ENCODE results near the gene BDNF.
"Not testable (repeated sequence)": the region's sequence is repeated elsewhere in the genome, so short reads cannot be mapped to it uniquely, and the experiment has no call there.

The BDNF gene

DNA sequence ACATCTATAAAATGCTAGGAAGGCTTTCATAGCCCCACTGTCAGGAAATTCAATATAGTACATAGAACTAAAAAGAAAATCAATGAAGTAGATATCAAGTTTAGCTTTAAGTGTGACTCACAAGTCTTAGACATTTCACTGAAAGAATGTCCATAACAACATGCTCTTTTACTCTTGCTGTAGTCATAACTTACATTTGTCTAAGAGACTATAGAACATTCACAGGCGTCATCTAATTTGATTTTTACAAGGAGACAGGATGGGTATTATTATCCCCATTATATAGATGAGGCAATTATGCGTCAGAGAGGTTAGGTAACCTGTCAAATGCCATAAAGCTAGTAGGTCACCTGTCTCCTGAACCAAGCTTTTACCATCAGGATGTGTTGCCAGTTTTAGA is 36.9 kb downstream of the BDNF start:
- no peak for DNase-seq

DNA sequence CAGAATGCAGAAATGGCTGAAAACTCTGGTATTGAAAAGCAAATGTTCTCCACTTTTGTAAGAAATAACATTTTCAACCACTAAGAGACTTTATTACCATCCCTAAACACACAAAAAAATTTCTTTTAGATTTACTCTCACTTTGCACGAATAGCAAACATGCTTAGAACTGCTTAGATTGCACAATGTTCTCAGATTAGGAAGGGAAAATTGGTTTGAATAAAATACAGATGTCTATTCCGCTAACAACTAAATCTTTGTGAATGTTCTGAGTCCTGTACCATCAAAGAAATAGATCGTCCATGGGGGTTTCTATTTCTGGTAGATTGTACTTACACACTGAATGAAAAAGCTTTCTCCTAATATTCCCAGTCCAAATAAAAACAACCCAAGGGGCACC is 40.1 kb downstream of the BDNF start:
- no peak for DNase-seq

DNA sequence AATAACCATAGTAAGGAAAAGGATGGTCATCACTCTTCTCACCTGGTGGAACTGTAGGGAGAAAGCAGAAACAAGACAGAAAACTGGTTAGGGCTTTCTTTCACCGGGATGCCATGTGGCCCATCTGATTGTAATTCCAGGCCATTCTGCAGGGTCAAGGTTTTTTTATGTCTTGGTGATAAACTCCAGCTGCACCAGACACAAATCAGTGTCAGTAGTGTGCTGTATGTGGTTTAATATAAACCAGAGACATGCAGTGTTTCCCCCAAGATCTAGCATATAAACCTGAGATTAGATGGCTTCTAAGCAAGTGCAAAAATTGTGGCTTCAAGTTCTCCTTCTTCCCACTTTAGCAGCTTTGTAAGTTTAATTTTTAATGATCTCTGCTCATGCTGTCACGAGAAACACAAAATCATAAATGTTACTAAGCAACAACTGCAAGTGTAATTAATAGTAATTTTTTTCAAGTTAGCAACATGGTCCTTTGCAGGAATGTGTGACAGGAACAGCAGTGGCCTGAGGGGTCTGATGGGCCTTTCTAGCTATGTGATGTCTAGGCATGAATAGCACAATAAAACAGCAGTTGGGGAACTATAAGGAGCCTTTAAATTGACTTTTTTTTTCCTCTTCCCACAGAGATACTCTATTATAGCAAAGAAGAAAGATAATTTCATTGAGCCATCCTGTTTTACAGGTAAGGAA is 41.6 kb downstream of the BDNF start:
- DNase-seq = no peak

DNA sequence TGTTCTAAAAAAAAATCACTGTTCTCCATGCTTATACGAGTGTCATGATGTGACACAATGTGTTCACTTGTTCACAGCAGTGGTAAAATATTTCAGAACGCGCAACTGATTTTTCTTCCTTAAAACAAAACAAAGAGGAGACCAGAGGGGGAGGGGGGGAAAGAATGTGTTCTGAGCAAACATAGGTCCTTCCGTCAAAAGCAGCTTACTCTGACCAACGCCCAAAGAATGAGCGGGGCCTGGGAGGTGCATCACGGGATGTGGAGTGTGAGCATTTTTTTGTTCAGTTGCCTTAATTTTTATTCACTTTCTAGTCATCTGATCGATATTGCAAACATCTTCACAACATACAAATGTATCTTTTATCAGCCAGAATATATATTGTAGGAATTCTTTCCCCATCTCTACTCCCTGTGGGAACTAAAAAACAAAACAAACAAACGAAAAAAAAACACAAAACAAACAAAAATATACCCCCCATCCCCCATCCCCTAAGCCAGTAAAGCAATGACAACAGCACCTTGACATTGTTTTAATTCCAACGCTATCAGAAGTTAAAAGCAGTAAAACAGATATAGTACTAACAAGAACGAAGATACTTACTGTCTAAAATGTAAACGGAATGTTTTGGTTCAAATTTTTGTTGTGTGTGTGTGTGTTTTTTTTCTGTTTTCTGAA is 43.3 kb downstream of the BDNF start:
- DNase-seq = no peak

DNA sequence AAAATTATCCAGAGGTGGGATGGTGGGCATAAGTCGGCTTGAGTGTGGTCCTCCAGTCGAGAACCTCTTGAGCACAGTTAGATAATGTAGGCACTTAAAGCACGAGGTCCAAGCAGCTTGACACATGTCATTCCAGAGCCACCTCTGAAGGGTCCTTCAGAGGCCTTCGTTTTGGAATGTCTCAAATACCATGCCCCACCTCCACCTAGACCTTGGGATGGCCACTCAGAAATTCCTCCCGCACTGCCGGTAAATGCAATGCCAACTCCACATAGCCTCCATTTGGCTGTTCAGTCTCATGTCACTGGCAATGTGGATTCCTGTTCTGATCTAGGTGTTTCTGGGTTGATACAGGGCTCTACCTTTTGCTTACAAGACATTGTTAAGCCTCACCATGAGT is 43.9 kb downstream of the BDNF start:
- no peak for DNase-seq

DNA sequence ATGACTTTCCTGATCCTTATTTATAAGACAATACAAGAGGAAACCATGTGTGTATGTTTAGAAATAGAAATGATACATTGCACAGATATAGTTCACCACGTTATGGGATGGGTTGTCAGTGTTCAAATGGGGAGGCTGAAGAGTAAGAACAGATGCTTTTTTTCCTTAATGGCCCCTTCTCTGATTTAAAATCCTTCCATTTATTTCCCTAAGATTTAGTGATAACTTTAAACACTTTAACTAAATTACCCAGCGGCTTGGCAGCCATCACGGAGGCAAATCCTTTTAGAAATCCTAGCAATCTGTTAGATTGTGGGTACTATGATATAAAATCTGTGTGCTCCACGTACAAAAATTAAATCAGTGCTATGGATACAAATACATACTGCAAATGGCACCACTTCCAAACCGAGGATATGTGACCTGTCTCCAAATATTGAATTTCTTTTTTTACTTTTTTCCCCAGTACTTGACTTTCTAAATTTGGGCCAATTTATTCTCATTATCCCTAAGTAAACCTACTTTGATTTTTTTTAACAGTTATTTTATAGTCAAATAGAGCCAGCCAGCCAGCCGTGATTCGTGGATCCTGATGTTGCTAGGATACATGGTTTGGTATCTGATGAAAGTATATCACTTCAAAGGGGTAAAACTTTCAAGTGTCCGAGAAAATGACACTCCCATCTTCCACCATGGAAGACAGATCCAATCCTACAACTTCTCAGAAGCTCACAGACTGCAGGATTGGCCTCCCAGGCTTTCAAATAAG is 46.1 kb downstream of the BDNF start:
- DNase-seq = no peak

DNA sequence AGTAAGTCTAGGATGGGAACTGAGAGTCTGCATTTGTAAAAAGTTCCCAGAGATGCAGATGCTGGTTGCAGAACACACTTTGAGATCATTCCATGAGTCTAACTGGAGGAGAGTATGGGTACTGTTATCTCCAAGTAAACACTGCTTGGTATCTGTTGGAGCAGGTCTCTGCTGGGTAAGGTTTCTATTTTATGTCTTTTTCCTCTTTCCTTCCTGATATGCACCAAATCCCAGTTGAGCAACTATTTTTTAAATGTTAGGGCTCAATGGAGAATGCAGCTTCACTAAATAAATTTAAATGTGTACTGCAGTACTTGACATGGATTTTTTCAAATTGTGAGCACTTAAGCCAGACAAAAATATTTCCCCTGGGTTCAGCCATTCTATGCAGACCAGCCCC is 48.5 kb downstream of the BDNF start:
- no peak for DNase-seq

DNA sequence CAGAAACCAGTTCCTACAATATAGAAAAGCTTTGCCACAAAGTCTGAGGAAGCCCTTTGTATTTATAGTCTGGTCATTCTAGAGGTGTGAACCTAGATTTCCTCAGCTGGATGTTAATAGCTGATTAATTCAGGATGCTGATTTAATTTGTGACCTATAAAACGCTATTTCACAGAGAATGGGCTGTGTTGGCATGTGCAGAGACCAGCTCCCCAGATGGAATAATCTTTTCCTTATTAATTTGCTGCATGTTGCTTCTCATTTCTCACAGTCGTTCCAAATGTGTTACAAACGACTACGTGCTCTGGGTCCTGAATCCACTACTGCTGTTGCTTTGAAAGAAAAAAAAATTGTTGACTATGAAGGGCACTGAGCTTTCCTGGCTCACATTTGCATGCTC is 49.3 kb downstream of the BDNF start:
- DNase-seq = no peak

DNA sequence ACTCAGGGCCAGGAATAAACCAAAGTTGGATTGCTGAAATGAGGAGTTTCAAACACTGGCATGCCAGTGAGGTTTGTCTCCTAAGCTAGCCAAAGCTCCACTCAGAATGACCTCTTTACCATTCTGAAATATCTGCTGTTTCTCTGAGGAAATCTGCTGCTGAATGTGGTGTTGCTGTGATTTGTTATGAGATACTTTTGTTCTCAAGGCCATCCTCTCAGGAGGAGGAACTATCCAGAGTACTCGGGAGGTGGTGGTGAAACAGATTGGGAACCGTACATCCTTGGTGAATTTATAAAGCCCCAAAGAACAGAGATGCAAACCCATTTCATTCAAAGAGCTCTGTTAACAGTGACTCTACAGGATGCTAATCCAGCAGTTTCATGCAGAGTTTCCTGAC is 50.5 kb downstream of the BDNF start:
- DNase-seq = no peak

DNA sequence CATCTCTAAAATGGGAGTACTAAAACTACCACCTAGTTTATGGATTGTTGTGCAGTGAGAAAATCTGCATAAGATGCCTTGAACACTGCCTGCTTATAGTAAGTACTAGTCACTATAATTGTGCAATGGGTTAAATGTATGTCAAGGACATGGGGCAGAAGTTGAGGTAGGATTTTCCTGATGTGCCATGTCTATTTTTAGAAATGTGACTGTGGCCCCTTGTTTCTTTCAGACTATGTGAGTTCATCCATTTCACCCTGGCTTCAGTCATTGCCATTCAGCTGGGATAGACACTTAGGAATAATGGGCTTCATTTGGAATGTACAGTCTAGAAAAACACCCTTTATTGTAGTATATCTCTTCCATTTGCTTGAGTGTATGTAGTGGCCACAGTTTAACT is 51.4 kb downstream of the BDNF start:
- no peak for DNase-seq

DNA sequence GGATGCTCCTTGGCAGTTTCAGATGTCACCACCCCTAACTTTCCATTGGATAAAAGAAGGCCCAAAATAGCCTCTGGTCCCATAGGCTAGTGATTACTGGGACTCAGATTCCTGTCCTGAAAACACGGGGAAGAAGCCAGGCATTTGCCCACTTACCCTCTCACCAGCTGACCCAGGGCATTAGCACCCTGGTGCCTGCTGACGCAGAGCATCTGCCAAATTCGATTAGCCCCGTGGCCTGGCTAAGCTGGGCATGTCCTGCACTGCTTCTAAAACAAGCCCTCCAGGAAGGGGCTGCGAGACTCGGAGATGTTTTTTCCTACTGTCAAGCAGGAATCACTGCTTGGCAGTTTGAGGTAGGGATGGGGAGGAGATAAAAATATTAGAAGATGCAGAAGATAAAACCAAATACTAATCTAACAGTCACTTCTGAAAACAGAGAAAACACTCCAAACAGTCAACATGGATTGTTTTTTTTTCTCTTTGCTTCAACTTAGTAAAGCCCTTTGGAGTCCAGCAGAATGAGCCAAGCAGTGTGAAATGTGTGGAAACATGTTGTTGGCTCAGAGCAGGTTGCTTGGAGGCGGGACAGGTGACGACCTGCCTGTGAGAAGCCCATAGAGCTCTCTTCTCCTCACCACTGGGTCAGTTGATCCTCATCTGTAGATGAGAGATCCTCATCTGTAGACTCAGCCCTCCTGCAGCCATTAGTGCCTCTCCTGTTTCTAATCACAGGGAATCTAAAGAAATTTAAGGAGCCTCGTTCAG is 54.0 kb downstream of the BDNF start:
- DNase-seq = no peak

DNA sequence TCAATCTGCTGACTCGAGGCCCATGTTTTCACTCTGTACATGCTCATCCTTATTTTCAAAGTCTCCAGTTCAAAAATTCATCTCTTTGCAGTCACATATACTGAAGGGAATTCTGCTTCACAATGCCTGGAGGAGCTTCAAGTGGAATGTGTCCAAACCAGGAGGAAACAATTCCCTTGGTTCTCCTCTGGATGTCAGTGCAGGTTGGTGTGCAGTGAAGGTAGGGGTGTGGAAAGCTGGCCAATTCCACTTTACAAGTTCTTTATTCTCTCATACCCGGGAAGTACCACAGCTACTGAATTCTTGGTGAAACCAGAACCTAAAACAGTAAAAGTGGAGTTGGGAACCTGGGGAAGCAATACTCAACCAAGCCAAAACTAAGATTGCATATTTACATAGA is 57.3 kb downstream of the BDNF start:
- DNase-seq = no peak

DNA sequence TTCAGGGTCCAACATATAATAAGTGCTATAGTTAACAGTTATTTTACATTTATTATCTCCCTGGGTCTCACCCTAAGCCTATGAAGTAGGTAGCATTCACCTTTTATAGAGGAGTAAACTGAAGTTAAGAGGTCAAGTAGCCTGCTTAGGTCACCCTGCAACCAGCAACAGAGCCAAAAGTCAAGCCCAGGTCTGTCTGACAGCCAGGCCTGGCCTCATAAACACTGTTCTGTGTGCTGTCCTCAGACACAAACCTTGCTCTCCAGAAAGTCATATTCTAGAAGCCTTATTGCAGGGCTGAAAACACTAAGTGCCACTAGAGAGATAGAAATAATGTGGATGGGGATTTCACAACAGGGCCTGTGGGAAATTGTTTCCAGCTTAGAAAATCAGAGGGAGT is 59.3 kb downstream of the BDNF start:
- DNase-seq = no peak

DNA sequence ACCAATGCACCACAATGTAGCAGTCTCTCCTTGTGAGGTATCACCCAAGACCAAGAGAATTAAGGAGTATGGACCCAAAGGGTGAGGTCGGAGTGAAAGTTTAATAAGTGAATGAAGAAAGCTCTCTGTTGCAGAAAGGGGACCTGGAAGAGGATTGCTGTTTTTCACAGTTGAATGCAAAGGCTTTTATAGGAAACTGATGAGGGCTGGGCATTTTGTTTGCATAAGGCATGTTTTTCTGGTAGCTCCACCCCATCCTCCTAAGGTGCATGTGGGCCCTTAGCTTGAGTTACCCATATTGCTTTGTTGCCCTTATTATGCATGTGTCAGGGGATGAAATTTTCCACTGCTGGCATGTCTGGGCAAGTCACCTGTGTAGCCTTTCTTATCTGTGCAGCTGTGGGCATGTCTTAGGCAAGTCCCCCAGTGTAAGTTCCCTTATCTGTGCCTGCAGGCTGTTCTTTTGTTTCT is 64.7 kb downstream of the BDNF start:
- no peak for DNase-seq

DNA sequence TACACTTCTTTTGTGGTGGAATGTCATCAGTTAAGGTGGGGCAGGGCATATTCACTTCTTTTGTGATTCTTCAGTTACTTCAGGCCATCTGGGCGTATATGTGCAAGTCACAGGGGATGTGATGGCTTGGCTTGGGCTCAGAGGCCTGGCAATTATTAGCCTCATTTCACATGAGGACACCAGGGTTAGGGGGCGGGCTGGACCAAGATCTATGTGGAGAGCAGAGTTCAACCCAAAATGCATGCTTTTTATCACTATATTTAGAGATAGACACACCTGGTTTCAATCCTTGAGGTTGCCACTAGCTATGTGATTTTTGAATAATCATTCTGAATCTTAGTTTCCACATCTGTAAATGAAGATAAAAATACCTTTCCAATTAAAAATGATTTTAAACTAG is 65.5 kb downstream of the BDNF start:
- not testable (repeated sequence) for DNase-seq

DNA sequence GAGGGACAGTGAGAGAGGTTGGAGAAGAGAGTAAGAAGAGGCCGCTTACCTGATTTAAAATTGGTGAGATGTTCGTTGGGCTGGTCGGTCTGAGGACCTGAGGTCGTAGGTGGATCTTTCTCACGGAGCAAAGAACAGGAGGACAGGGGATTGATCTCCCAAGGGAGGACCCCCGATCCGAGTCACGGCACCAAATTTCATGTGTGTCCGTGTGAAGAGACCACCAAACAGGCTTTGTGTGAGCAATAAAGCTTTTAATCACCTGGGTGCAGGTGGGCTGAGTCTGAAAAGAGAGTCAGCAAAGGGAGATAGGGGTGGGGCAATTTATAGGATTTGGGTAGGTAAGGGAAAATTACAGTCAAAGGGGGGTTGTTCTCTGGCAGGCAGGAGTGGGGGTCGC is 66.0 kb downstream of the BDNF start:
- not testable (repeated sequence) for DNase-seq

DNA sequence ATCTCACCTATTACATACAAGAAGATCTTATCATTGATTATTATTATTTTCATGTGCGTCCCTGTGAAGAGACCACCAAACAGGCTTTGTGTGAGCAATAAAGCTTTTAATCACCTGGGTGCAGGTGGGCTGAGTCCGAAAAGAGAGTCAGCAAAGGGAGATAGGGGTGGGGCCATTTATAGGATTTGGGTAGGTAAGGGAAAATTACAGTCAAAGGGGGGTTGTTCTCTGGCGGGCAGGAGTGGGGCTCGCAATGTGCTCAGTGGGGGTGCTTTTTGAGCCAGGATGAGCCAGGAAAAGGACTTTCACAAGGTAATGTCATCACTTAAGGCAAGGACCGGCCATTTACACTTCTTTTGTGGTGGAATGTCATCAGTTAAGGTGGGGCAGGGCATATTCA is 71.2 kb downstream of the BDNF start:
- not testable (repeated sequence) for DNase-seq

DNA sequence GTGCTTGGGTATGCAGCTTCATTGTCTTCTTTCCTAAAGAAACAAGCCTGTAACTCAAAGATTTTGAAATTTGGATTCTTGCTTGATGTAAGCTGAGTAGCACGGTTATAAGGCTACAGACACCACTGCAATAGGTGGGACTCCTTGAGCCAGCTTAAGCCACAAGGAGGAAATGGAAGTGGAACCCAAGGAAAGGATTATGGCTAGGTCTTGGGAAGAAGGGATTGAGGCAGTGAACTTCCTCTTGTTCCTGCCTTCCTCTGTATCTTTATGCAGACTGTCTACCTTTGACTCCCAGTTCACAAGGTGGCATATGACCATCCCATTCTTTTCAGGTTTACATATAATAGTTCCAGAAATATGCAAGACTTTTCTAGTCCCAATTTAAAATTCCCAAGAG is 72.3 kb downstream of the BDNF start:
- no peak for DNase-seq

DNA sequence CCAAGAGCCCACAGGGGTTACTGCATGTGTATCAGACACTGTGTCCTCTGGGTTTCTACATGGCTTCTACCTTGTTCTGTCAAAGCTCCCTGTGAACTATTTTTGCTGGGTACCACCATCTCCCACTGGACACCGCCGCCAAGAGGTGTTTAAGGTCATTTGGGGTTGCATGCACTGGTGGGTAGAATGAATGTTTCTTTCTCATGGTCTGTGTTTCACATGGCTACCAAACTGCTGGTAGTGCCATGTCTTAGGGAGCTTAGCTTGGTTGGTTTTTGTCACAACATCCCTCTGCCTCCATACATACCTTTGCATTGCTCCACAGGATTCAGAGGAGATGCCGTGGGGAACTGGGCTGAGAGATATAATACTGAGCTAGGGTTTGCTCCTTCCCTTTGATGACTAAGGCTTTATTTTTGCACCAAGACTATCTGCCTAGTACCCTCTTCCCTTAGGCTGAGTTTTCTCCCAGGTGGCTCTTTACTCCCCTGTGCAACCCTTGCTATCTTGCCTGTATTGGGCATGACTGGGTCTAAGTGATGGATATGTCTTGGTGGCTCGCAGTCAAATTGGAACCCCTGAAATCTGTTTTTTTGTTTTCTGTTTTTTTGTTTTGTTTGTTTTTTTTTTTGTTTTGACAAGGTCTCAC is 73.2 kb downstream of the BDNF start:
- DNase-seq = no peak

DNA sequence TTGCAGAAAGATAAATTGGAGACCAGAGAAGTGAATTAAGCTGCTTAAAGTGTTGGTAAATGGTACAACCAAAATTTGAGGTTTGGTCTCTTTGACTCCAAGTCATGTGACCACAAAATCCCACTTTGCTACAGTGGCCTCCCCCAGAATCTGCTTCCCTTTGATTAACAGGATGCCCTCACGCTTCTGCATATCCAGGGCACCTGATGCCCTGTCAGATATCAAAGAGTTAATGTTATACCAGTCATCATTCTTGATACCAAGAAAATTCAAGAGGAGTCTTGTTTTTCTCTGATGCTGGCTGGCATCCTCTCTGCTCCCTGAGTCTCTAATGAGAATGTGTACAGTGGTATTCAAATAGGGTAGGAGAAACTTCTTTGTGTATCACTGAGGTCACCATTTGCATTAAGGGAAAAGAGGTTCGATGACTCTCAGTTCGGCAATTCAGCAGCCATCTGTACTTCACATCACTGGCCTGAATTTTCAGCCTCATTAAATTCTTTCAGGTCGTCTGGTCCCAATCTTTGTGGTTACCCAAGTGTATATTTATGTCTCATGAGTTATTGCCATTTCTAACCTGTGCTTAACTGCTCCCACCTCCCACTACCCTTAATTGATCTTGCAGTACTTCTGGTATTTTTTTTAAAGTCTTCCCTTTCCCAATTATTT is 73.9 kb downstream of the BDNF start:
- DNase-seq = no peak

DNA sequence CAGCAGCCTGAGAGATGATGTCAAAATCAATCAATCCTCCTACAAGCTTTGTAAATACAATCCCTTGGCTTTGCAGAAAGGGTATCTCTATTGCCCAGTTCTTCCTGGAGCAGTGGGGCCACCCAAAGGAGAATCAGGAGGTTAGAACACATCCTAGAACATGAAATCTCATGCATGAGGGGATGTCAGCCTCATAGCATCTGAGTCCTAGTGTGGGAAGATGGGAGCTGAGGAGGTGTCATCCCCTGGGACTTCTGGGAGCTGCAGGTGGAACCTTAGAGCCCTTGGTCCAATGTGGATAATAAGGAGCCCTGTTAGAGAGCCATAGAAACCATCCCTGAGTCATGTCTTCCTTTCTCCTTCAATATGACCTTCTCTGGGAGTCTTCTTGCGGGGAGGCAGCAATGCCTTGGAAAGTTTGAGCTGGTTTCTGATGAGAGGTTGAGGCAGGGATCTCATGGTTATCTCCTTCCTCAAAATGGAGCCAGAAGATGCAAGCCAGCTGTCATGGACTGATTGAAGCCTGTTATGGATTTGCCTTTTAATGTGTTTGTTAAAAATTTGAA is 74.8 kb downstream of the BDNF start:
- DNase-seq = no peak

All from CD4-positive, alpha-beta T cell treated with Interleukin-21 for 1 hour (primary cell).